ENCODE data around the gene HPGD.

DNA sequence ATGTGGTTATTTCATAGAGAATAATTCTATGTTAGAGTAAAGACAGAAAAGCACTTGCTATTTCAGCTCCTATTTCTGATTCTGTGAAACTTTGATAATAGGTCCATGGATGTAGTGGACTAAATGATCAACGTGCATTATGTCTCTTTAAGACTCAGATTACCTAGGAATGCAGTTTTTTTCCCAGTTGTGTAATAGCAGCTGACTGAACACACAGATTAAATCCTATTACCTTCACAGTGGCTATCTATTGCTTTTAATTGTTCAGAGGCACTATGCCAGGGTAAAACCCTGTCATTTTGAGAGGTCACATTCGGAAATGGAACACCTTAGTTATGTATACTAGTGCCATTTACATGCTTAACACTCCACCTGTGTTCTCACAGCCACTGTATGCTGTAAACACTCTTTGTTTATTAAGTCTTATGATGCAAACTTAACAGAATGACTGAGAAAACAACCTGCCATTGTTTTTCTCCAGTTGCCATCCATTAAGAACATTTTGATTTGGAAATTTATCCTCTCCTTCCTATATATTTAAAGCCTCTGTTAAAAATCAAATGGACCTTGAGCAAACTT, 70.5 kb downstream of the HPGD start:
- TF ChIP-seq CTCF (IDR thresholded peaks at IDR 0.05) (no peak), POLR2A (IDR thresholded peaks at IDR 0.05) (no peak)

Data from Peyer's patch (tissue), 4 donors.